ENCODE measurements around the gene RAB15.
A peak's percentile ranks its signal among the peaks of the same experiment; 100 is the strongest.

RAB15 gene

DNA sequence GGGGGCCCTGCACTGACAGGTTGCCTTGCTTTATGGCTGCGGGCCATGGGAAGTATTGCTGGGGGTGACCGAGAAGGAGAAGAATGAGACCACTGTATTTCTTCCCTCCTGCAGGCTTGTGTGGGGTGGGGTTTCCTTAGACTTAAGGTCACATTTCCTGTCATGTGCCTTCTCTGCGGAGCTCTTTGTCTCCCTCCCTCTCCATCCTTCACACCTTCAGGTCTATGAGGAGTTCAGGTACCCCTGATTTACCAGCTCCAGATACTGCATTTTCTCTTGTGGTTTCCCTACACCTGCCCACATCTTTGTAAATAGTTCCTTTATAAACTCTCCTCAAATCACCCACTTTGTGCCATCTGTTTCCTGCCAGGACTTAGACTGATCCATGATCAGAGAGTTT is 18.2 kb upstream of the RAB15 start:
- DNase-seq (ENCODE audit: low read depth in 2 of 2), result no peak

DNA sequence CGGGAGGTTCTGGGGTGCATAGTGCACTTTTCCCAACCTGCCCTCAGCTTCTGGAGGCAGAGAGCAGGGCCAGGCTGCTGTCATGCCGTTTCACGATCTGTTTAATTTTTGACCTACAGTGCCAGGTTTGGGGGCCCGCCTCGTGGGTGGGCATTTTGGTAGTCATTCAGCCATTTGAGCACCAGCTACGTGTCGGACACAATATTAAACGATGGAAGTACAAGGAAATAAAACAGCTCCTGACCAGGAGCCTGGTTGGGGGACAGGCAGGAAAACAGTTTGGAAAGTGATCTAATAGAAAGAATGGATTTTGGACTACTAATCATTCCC is 15.3 kb upstream of the RAB15 start:
- DNase-seq (ENCODE audit: low read depth in 2 of 2), result no peak

DNA sequence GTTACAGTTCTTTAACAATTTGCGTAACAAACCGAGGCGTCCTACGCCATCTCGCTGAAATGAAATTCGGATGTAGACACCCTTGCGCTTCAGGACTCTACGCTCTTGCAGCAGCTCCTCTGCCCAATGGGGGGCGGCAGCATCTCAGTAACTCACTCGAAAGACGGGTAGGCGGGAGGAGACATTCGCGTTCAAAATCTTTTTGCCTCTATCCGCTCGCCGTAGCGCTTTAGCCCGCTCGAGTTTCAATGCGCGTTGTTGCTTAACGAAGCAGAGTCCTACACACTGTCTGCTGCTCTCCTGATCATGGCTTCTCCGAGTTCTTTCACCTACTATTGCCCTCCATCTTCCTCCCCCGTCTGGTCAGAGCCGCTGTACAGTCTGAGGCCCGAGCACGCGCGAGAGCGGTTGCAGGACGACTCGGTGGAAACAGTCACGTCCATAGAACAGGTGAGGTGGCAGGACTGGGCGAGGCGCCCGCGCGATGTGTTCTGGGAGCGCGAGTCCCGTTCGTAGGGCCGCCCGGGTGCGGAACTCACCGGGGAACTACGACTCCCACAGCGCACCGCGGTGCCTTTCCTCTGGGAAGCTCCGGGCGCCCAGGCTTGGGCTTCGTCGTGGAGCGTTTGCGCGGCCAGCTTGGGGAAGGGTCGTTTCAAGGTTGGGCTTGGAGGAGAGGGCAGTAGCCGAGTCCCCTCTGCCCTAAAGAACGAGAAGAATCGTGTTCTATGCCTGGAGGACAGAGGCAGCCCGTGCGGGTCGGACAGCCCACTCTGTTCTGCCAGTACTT is 14.7 kb upstream of the RAB15 start, which contains the start of gene FNTB:
Gene FNTB, plus strand, starts transcription at position 248 of the 790 bp plus-strand sequence. Its CDS starts 59 bp downstream, at position 307.
- DNase-seq (ENCODE audit: low read depth in 2 of 2), result peak; percentile 86 to 87

DNA sequence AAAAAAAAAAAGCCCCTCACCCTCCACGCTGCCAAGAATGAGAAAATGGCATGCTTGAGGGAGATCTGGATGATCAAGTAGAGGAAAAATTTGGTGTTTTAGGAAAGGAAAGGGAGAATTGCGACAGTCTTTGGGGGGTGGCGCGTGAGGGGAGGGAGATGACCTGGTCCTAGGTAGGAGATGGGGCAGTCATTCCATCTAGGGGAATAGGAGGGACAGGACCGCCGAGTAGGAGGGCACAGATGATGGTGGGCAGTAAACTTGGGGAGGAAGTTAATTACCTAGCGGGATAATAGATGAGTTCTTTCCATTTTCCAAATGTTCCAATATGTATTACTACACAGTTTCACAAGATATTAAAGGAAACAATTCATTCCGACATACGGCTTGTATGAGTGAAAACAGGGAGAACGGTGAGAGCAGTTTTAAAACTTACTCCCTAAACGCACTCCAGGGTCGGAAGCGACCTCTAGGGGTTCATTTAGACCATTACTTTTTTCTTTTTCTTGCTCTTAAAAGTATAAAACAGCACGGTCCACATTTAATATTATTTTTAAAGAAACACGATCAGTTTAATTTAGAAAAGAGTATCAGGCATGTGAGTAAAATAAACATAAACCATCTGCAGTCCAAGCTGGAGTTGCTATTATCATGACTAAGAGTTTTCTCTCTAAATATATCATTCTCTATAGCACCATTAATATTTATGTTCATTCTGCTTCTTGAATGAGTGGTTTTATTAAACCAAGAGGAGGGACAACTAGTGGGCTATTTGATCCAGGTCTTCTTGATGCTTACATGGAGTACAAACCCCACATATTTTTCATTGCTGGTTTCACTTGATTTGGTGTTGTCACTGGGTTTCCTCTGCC is 11.5 kb upstream of the RAB15 start:
- no peak for DNase-seq (ENCODE audit: low read depth in 2 of 2)

DNA sequence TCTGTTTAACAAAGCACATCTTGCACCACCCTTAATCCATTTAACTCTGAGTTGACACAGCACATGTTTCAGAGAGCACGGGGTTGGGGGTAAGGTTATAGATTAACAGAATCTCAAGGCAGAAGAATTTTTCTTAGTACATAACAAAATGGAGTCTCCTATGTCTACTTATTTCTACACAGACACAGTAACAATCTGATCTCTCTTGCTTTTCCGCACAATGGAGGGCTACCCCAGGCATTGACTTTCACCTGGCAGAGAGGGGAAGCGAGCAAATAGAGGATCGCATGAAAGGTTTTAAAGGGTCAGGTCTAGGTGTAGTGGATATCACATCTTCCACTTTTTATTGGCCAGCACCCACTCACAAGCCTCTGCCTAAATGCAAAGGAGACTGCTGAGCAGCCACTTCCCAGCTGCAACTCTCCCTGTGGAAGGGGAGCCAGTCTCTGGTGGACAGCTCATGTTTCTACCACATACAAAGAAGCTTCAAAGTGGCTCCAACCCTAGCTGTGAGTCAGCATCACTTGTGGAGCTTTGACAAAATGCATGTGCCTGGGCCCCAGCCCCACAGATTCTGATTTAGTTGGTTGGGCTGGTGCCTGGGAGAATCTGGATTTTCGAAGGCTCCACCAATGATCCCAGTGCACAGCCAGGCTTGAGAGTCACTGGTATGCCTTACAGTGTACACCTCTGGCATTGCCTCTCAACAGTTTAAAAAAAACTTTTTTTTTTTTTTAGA is 7.4 kb upstream of the RAB15 start:
- DNase-seq (ENCODE audit: low read depth in 2 of 2), result no peak

DNA sequence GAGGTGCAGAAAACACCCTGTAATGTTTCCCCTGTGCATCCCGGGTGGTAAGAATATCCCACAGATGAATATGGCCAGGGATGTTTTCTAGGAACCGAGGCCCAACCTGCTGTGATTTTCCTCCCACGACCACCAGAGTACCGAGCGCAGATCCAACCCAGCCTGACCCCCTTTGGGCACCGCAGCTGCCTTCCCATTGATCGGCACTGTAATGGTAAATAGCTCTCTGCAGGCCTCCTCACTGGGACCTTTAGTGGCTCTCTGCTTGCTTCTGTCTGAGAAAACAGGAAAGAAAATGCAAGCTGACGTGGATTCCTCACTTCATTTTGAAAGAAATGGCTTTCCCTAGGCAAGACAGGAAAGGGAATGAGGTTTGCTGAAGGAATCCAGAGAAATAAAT is 2.4 kb upstream of the RAB15 start:
- no peak for DNase-seq (ENCODE audit: low read depth in 2 of 2)

DNA sequence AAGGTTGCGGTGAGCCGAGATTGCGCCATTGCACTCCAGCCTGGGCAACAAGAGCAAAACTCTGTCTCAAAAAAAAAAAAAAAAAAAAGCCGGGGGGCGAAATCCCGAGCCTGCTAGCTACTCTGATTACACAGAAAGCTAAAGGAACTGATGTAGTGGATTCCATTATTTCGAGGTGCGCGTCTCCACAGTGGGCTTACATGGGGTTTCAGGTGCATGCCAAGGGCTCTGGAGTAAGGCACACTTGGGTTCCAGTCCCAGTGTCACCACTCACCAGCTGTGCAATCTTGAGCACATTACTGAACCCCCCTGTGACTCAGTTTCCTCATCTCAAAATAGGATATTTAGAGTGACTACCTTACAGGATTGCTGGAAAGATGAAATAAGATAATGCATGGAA is 1.7 kb upstream of the RAB15 start:
- DNase-seq (ENCODE audit: low read depth in 2 of 2), result no peak

DNA sequence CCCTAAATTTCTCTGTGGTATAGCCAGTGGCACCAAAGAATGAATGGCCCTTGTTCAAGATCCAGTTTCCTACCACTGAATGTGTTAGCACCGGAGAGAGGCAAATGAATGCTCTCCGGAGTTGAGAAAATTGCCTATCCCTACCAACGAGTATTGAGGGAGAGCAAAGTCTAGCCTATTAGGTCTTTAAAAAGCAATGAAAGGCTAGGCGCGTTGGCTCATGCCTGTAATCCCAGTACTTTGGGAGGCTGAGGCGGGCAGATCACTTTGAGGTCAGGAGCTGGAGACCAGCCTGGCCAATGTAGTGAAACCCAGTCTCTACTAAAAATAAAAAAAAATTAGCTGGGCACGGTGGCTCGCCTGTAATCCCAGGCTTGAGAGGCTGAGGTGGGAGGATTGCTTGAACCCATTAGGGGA is 898 bp upstream of the RAB15 start:
- DNase-seq (ENCODE audit: low read depth in 2 of 2), result no peak

DNA sequence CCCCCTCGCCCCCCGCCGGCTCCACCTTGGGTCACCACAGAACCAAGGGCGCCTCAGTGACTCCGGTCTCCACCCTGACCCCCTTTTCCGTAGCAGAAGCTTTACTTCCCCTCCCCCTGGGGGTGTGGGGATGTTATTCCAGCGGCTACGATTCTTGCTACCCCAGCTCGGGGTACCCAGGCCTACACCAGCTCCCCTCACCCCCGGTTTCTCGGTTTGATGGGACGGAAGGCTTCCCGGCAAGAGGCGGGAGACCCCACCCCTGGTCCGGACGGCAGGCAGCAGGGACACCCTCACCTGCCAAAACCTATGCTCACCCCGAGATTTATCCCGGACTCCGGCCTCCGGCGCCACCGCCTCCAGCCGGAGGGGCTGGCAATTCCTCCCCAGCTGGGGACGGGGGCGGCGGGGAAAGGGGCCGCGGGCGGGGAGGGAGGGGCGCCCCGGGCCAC is 619 bp downstream of the RAB15 start:
- DNase-seq (ENCODE audit: low read depth in 2 of 2), result no peak

DNA sequence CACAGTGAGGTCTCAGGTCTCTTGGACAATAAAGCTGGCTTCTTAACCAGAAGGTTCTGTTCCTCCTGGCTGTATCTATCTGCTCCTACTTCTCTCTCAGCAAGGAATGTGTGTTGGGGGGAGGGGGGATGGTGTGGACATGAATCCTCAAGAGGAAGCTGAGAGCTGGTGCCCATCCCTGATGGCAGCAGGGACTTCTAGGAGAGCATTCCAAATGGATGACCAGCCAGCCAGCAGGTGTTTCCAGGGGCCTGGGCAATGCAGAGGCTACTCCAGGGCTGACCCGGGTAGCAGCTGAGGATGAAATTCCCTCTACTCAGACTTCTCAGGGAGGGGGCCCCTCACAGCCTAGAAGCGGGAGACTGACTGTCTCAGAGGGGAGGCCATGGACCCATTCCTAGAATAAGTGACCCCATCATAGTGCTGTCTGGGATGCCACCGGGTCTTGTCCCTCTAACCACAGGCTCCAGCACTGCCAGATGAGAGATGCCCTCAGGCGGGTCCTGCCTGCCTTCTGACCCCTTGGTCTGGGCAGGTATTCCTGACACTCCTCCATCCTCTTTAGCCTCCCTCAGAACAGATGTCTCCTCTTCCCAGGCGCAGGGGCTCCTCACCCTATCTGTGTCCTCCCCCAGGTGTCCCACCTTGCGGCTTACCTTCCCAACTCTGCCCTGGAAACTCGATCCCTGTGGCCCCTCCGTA is 1.2 kb downstream of the RAB15 start:
- no peak for DNase-seq (ENCODE audit: low read depth in 2 of 2)

DNA sequence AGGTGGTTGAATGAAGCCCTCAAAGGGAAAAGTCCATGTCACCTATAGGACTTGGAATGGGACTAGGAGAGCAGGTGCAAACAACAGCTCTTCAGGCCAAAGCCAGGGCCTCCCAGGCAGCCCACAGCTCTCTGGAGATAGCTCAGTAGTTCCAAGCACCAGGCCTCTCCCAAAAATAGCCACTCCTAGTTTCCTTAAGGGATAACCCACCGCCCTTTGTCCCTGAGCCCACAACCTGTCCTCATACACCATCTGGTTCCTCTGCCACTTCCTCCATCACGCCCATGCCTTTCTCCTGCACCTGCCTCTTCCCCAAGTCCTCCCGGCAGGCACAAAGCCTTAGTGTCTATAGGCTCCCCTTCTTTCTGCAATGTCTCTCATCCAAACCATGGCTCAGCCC is 2.1 kb downstream of the RAB15 start:
- DNase-seq (ENCODE audit: low read depth in 2 of 2), result no peak

DNA sequence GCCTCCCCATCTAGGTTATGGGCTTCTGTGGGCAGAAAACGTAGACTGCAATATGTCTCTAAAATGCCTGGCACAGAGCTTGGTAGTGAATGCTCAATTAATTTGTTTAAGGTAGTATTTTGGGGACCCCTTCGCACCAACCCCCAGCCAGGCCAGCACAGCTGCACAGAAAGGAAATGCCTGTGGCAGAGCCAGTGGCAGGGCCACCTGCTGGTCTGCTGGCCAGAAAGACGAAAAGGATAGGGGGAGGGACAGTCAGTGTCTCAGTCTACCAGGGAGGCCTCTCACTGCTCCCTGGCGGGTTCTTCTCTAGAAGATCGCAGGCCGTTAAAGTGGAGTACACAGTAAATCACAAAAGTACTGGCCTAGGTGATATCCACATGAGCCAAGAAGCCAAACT is 3.5 kb downstream of the RAB15 start:
- DNase-seq (ENCODE audit: low read depth in 2 of 2), result no peak

DNA sequence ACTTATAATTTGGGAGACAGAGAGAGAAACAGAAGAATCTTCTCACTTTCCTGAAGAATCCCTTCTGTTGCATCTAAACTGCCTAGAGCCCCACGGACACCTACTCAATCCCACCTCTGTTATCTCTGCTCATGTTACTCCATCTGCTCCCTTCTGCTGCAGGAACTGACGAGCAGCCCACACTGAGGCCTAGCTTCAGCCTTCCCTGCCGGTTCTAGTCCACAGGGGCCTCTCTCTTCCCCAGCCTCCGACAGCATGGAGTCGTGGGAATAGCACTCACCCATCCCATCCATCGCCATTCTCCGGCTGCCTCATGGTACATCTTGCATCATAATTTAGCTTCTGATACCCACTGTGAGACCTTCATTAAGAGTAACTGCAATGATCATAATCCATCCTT is 4.0 kb downstream of the RAB15 start:
- no peak for DNase-seq (ENCODE audit: low read depth in 2 of 2)

DNA sequence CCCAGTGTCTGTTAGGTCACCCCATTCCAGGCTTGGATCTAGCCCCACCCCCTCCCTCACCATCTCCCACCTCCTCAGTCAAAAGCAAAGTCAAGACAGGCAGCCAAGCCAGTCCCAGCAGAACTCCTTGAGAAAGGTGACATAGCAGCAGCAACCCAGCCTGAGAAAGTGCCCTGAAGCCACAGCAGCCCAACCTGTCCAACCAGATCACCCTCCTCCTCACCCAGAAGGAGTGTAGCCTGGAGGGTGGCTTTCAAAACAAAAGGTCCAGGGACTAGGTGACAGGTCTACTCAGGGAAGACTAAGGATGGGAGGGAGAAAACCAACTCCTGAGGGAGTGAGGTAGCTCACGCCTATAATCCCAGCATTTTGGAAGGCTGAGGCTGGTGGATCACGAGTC is 5.2 kb downstream of the RAB15 start:
- no peak for DNase-seq (ENCODE audit: low read depth in 2 of 2)

DNA sequence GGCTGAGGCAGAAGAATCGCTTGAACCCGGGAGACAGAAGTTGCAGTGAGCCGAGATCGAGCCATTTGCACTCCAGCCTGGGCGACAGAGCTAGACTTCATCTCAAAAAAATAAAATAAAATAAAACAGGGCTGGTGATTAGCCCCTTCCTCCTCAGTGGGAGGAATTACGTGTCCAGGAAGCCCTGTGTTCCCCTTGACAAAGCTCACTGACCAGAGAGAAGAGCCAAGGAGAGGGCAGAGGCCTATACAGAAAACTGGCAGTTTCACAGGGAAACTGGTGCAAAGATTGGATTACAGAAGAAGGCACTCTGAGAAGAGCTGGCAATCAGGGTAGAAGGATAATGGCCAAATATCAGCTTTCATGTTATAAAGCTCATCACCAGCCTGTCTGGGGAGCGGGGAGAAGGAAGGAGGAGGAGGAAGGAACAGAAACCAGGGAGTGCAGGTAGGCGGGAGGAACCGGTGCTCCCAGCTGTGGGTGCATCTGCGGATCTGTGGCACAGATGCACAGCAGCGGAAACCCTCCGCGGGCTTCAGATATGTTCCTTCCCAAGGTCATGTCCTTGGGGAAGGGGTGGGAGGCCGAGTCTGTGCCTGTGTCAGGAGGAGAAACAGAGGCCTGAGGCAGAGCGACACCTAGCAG is 6.7 kb downstream of the RAB15 start:
- no peak for DNase-seq (ENCODE audit: low read depth in 2 of 2)

DNA sequence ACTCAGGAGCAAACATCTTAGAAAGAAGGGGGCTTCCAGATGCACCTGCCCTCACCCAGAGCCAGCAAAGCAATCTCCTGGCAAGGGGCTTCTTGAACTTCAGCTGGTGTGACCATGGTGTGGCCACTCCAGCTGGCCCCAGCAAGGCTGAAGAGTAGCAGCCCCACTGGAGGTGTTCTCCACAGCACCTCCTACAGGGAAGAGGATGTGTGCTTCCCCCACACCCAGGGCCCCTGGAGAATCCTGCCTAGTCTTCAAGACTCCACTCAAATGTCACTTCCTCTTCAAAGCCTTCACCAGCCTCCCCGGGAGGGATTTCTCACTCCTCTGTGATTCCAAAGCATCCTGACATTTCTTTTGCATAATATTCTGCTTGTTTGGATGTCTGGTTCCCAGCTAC is 8.5 kb downstream of the RAB15 start:
- no peak for DNase-seq (ENCODE audit: low read depth in 2 of 2)

DNA sequence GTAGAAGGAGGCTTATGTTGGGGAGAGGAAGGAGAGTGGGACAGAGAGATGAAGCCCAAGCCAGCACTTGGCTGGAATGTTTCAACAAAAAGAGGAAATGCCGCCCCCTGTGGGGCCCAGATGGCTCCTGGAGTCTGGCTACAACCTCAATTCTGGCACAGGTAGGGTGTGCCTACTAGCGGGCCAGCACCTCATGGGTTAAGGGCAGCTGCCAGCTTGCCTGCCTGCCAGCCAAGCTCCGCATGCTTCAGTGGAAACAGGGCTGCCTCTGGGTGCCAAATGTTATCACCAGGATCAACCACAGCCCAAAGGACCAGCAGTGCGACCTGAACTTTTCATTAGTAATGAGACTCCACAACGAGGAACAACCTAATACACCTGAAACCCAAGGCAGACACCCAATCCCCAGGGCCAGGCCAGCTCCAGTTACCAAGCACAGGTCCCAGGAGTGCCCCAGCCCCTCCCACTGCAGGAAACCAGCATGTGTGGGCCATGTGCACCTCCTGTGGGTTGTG is 11.3 kb downstream of the RAB15 start:
- no peak for DNase-seq (ENCODE audit: low read depth in 2 of 2)

DNA sequence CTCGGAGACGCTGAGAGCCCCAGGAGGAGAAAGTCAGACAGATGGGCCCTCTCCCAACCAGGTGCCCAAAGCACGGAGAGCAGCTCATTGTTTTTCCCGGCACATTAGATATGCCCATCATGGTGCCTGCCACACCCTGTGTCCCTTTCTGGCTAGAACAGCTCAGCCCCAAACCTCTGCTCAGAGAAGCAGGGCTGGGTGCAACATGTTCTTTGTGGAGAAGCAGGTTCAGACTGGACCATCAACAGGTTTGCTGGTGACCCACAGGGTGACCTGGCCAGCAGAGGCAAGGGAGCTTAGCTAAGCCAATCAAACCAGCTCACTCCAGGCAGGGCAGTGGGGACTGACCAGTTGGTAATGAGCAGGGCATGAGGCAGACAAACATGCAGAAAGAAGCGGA is 13.4 kb downstream of the RAB15 start:
- DNase-seq (ENCODE audit: low read depth in 2 of 2), result no peak

DNA sequence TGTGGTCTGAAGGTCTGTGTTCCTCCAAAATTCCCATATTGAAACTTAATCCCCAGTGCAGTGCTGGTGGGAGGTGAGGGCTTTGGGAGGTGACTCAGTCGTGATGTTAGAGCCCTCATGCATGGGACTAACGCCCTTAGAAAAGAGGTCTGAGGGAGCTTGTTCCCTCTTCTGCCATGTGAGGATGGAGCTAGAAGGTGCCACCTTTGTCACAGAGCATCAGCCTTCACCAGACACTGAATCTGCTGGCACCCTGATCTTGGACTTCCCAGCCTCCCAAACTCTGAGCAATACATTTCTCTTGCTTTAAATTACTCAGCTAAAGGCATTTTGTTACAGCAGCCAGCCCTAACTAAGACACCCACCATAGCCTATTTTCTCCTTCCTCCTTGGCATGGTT is 13.9 kb downstream of the RAB15 start:
- no peak for DNase-seq (ENCODE audit: low read depth in 2 of 2)

DNA sequence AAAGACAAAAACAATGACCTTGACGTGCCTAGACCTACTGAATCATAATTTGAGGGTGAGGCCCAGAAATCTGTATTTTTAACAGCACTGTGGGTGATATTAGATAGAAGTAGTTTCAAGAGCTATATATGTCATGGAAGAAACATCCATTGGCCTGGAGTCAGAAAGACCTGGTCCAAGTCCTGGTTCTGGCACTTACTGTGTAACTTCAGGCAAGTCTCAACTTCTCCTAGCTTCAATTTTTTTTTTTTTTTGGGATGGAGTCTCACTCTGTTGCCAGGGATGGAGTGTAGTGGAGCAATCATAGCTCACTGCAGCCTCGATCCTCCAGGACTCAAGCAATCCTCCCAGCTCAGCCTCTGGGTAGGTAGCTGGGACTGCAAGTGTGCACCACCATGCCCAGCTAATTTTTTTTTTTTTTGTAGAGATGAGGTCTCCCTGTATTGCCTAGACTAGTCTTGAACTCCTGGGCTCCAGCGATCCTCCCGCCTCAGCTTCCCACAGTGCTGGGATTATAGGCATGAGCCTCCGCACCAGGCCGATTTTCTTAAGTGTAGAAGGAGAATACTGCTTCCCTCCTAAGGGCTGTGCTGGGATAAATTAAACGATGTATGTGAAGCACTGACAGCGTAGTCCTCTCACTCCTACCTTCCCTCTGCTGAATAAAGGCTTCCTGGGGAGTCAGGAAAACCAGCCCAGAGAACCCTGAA is 15.3 kb downstream of the RAB15 start:
- no peak for DNase-seq (ENCODE audit: low read depth in 2 of 2)
